ENCODE data around the gene DGKI. TPM values are rescaled to one million over a fixed set of nuclear protein-coding genes. Genes with fewer than 3 reads are reported as not detected.

Gene DGKI
- total RNA-seq, 4 donors from 2014 or later: 0.66 to 2.9 (median 1.7) TPM

DNA sequence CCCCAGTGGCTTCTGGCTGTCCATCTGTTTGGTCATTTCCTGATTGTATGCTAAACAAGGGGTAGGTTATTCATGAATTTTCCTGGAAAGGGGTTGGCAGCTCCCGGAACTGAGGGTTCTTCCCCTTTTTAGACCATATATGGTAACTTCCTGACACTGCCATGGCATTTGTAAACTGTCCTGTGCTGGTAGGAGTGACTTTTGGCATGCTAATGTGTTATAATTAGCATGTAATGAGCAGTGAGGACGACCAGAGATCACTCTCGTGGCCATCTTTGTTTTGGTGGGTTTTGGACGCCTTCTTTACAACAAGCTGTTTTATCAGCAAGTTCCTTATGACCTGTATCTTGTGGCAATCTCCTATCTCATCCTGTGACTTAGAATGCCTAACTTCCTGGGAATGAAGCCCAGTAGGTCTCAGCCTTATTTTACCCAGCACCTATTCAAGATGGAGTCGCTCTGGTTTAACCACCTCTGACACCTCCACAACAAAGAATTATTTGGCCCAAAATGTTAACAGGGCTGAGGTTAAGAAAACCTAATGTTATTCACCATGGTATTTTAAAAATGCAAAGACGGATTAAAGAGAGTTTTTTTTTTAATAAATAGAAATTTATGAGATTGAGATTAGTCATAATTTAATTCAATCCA, 500.9 kb downstream of the DGKI start:
- DNase-seq (ENCODE audit: extremely low spot score): no peak
- no peaks in the 10 kb centered on the region for H3K36me3 ChIP-seq
- TF ChIP-seq EP300 (IDR thresholded peaks at IDR 0.05) (no peak), POLR2AphosphoS5 (IDR thresholded peaks at IDR 0.05) (no peak), POLR2A (IDR thresholded peaks at IDR 0.05; ENCODE audit: low read depth) (no peak)
- TF ChIP-seq, protein P1, sequence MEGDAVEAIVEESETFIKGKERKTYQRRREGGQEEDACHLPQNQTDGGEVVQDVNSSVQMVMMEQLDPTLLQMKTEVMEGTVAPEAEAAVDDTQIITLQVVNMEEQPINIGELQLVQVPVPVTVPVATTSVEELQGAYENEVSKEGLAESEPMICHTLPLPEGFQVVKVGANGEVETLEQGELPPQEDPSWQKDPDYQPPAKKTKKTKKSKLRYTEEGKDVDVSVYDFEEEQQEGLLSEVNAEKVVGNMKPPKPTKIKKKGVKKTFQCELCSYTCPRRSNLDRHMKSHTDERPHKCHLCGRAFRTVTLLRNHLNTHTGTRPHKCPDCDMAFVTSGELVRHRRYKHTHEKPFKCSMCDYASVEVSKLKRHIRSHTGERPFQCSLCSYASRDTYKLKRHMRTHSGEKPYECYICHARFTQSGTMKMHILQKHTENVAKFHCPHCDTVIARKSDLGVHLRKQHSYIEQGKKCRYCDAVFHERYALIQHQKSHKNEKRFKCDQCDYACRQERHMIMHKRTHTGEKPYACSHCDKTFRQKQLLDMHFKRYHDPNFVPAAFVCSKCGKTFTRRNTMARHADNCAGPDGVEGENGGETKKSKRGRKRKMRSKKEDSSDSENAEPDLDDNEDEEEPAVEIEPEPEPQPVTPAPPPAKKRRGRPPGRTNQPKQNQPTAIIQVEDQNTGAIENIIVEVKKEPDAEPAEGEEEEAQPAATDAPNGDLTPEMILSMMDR (IDR thresholded peaks at IDR 0.05): no peak

DNA sequence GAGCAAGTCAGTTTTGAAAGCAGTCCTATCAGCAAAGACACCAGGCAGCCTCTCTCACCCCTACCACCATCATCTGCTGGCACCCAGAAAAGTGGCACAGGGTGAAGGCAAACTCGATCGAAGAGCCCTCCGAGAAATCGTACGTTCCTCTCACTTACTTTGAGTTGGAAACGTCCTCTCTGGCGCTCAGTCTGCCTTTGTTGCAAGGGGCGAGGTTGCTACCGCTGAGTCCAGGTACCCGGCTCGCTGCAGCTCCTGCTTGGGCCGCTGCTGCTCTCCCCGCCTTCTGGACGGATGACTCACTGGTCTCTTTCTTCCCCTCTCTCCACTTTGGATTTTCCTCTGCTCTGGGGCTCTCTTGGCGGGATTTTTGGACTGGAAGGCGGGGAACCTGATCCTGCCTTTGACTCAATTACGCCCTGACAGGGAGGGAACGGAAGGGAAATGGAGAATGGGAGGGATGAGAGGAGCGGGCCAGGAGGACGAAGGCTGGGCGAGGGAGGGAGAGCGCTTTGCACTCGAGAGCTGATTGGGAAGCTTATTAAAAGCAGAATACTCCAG, 503.4 kb downstream of the DGKI start, which contains the start of gene PTN:
TSS of gene PTN (minus strand) at position 453 of the 561 bp plus-strand sequence. CDS start 88,760 bp downstream, outside the sequence.
- Histone ChIP-seq H3K27ac (replicated peaks in 1 of 4) (peak within 1 kb of the TSS in 1 of 4 donors; percentile 33), H3K9me3 (no peaks in the 10 kb centered on the region), H3K36me3 (no peaks in the 10 kb centered on the region), H3K27me3 (no peaks in the 10 kb centered on the region), H3K4me3 (peak within 1 kb of the TSS; percentile 44 to 62 (median 49)), H3K4me1 (peaks cover 4 to 22% (median 18%) of the 10 kb centered on the region in 4 donors)
- no peak for DNase-seq (ENCODE audit: extremely low spot score)
- intact Hi-C loops (cut with DNase I): no loop called here
- 4% methylated on average over 23 of the region's 23 CpGs for WGBS
- TF ChIP-seq POLR2AphosphoS5 (IDR thresholded peaks at IDR 0.05) (no peak), EP300 (IDR thresholded peaks at IDR 0.05) (no peak)

More for the DNA sequence above, 500.9 kb downstream of the DGKI start:
- WGBS: 71% methylated on average over 6 of the region's 6 CpGs
- Histone ChIP-seq H3K27me3 (no peaks in the 10 kb centered on the region), H3K9me3 (no peaks in the 10 kb centered on the region), H3K4me1 (peaks cover 4 to 22% (median 18%) of the 10 kb centered on the region in 4 donors), H3K4me3 (no peak overlapping the region), H3K27ac (replicated peaks in 1 of 4) (no peak overlapping the region)
- intact Hi-C loops (cut with DNase I): no loop called here

DNA sequence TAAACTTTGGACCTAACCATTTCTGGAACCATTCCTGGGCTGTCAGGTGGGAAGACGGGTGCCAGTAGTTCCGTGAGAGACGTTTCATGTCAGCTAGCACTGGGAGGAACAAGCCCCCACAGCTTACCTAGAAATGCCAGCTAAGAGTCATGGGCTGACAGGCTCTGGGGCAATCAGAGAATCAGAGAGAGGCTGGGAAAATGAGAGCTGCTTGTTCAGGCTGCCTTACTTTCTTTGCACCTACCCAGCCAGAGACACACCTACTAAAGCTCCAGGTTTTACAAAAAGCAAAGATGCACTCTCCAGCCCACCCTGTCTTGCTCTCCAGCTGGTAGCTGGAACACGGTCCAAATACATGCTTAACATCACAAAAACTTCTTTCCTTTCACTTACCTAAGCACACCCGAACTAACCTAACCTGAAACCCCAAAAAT, 503.9 kb downstream of the DGKI start:
- H3K27ac ChIP-seq (replicated peaks in 1 of 4): no peak overlapping the region
- DNase-seq (ENCODE audit: extremely low spot score): no peak
- no peaks in the 10 kb centered on the region for H3K9me3 ChIP-seq
- H3K4me3 ChIP-seq: peak overlapping the region; percentile 44 to 62 (median 49)
- H3K36me3 ChIP-seq: no peaks in the 10 kb centered on the region
- WGBS: 8% methylated on average over 3 of the region's 5 CpGs
- peaks cover 4 to 22% (median 18%) of the 10 kb centered on the region in 4 donors for H3K4me1 ChIP-seq
- intact Hi-C loops (cut with DNase I): no loop called here
- no peaks in the 10 kb centered on the region for H3K27me3 ChIP-seq
- TF ChIP-seq POLR2A (IDR thresholded peaks at IDR 0.05; ENCODE audit: low read depth): no peak
- TF ChIP-seq POLR2AphosphoS5 (IDR thresholded peaks at IDR 0.05): no peak
- TF ChIP-seq, protein P1 (IDR thresholded peaks at IDR 0.05): no peak
- TF ChIP-seq EP300 (IDR thresholded peaks at IDR 0.05): no peak

DNA sequence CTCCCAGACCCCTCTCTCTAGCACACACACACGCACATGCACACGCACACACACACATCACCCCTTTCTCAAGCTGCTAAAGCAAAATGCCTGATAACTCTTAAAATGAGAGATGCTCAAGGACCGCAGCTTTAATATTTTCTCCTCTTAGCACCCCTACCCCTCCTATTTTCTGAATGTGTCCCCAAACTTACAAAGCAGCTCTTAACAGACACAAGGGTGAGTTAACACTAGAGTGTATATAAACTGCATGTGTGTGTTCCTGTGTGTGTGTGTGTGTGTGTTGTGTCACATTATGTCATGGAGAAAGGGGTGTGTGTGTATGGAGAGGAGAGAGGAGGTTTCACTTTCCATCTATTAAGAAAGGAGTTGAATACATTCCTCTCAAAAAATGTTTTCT, 504.5 kb downstream of the DGKI start:
- H3K27ac ChIP-seq (replicated peaks in 1 of 4): no peak overlapping the region
- WGBS: 45% methylated on average over 3 of the region's 3 CpGs
- no peaks in the 10 kb centered on the region for H3K9me3 ChIP-seq
- peaks cover 4 to 22% (median 18%) of the 10 kb centered on the region in 4 donors for H3K4me1 ChIP-seq
- intact Hi-C loops (cut with DNase I): no loop called here
- TF ChIP-seq, protein P1 (IDR thresholded peaks at IDR 0.05): no peak
- TF ChIP-seq EP300 (IDR thresholded peaks at IDR 0.05) (no peak), POLR2A (IDR thresholded peaks at IDR 0.05; ENCODE audit: low read depth) (no peak), POLR2AphosphoS5 (IDR thresholded peaks at IDR 0.05) (no peak)
- DNase-seq (ENCODE audit: extremely low spot score): no peak
- H3K4me3 ChIP-seq: peak overlapping the region; percentile 44 to 62 (median 49)
- no peaks in the 10 kb centered on the region for H3K36me3 ChIP-seq
- no peaks in the 10 kb centered on the region for H3K27me3 ChIP-seq

DNA sequence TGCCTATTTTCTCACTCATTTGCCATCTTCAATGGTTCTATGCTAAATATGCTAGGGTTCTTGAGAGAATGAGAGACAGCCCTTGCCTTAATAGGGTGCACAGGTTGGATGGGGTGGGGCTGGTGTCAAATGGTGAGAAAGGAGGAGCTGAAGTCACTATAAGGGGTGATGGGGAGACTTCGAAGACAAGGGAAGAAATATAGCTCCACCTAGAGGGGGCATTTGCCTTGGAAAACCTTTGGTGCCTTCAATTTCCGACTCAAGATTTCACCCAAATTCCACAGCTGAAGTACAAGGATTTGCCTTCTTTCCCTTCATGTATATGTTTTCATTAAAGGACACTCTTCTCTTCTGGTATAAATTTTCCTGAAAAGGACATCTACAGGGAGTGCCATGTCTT, 508.9 kb downstream of the DGKI start:
- H3K9me3 ChIP-seq: no peaks in the 10 kb centered on the region
- no peak overlapping the region for H3K27ac ChIP-seq (replicated peaks in 1 of 4)
- TF ChIP-seq EP300 (IDR thresholded peaks at IDR 0.05): no peak
- no peak for TF ChIP-seq POLR2A (IDR thresholded peaks at IDR 0.05; ENCODE audit: low read depth)
- no peak for TF ChIP-seq POLR2AphosphoS5 (IDR thresholded peaks at IDR 0.05)
- TF ChIP-seq, protein P1 (IDR thresholded peaks at IDR 0.05): no peak
- H3K4me3 ChIP-seq: no peak overlapping the region
- H3K4me1 ChIP-seq: peaks cover 1 to 11% (median 7%) of the 10 kb centered on the region in 4 donors
- 77% methylated on average over 2 of the region's 2 CpGs for WGBS
- intact Hi-C loops (cut with DNase I): no loop called here
- no peaks in the 10 kb centered on the region for H3K36me3 ChIP-seq
- H3K27me3 ChIP-seq: no peaks in the 10 kb centered on the region
- DNase-seq (ENCODE audit: extremely low spot score): no peak
